SK-N-MC (cell line): ENCODE data around the gene ZNF22.

Experiments used
- EZH2 ChIP-seq: fragments of 200-600 bp; sonication (generic); IDR thresholded peaks from one replicate; pipeline ENCODE4 v1.6.1; 2017; ENCODE audit warnings: antibody characterized with exemption
- FOXP2 ChIP-seq: optimal IDR thresholded peaks from 2 replicates; pipeline ENCODE3; 2011; ENCODE audit warnings: mild to moderate bottlenecking, moderate library complexity; ENCODE audit not compliant: insufficient read depth; ENCODE audit errors: extremely low read length, control extremely low read depth
- POLR2AphosphoS5 ChIP-seq: IDR thresholded peaks from 2 replicates; pipeline ENCODE4 v1.6.1; 2012; ENCODE audit warnings: mild to moderate bottlenecking, low read depth, low read length, borderline replicate concordance

- TF ChIP-seq EZH2 (no peak), POLR2AphosphoS5 (no peak), FOXP2 (no peak)
Observed at GRCh38 chr10:44958898-44959246, 41.9 kb upstream of the ZNF22 start.
